Lower leg skin (tissue), 3 donors: ENCODE measurements around the gene P2RX2.

Source experiments
- POLR2A ChIP-seq, 2 donors: fragments of 450-650 bp; IDR thresholded peaks; one replicate each; pipeline ENCODE4 v1.6.1; 2016 to 2017; ENCODE audit warnings: antibody characterized with exemption in 2 of 2, mild to moderate bottlenecking in 1 of 2, moderate library complexity in 1 of 2
- TF ChIP-seq, protein P1 (sequence below), 3 donors: fragments of 450-650 bp; IDR thresholded peaks; one replicate each; pipeline ENCODE4 v1.5.1; 2016; ENCODE audit warnings: antibody characterized with exemption in 3 of 3, mild to moderate bottlenecking in 3 of 3, moderate library complexity in 2 of 3

DNA sequence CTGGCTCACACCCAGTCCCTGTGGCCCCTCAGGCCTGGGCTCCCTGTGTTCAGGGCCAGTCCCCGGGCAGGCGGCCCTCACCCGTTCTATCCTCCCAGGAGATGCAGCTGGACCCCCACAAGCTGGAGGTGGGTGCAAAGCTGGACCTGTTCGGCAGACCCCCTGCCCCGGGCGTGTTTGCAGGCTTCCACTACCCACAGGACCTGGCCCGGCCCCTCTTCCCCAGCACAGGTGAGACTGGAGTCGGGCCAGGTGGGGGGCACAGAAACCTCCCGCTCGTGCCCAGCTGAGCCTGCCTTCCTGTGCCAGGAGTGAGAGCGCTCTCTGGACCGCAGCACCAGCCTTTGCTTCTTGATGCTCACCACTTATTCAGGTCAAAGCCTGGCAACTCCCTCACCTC is 41.9 kb upstream of the P2RX2 start:
- TF ChIP-seq, protein P1, sequence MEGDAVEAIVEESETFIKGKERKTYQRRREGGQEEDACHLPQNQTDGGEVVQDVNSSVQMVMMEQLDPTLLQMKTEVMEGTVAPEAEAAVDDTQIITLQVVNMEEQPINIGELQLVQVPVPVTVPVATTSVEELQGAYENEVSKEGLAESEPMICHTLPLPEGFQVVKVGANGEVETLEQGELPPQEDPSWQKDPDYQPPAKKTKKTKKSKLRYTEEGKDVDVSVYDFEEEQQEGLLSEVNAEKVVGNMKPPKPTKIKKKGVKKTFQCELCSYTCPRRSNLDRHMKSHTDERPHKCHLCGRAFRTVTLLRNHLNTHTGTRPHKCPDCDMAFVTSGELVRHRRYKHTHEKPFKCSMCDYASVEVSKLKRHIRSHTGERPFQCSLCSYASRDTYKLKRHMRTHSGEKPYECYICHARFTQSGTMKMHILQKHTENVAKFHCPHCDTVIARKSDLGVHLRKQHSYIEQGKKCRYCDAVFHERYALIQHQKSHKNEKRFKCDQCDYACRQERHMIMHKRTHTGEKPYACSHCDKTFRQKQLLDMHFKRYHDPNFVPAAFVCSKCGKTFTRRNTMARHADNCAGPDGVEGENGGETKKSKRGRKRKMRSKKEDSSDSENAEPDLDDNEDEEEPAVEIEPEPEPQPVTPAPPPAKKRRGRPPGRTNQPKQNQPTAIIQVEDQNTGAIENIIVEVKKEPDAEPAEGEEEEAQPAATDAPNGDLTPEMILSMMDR (IDR thresholded peaks at IDR 0.05): no peak
- TF ChIP-seq POLR2A (IDR thresholded peaks at IDR 0.05): no peak
